HG02852 (cell line): ENCODE measurements around the gene COX7A2L.
"Not testable (repeated sequence)": the region's sequence is repeated elsewhere in the genome, so short reads cannot be mapped to it uniquely, and the experiment has no call there.

ENCODE experiments used
- ATAC-seq: cut with Tn5 transposase; IDR thresholded peaks from one replicate; pipeline ENCODE4 v1.9.1; 2021; ENCODE audit warnings: mild to moderate bottlenecking, moderate library complexity; ENCODE audit not compliant: unreplicated experiment

COX7A2L gene

GRCh38 chr2:42340045-42340937 lies 20.7 kb downstream of the COX7A2L start:
- no peak for ATAC-seq

DNA sequence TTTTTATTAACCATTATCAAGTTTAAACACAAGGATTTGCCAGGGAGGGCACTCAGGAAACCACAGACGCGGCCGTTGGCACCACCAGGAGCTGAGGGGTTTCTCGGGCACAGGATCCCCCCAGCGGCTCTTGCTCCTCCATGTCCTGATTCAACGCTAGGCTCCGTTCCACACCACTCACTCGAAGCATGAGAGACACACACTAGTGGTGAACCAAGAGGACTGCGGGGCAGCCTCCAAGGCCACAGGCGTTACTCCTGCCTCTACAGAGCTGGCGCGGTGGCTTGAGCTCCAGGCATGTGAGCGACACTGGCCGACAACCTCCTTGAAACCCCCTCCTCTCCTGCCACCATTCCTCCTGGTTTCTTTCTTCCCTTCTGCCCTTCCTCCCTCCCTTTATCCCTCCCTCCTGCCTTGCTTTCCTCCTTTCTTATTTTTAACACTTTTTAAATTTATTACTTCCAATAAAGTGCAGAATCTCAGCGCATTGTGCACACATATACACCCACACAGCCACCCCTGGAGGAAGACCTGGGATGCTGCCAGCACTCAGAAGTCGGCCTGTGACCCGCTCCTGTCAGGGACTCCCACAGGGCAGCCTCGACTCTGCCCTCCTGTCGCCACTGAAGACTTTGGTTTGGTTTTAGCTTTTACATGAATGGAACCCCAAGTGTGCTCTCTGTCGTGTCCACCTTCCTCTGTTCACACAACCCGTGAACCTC lies 21.7 kb downstream of the COX7A2L start:
- no peak for ATAC-seq

GRCh38 chr2:42338567-42339190 lies 22.3 kb downstream of the COX7A2L start:
- ATAC-seq, result no peak

DNA sequence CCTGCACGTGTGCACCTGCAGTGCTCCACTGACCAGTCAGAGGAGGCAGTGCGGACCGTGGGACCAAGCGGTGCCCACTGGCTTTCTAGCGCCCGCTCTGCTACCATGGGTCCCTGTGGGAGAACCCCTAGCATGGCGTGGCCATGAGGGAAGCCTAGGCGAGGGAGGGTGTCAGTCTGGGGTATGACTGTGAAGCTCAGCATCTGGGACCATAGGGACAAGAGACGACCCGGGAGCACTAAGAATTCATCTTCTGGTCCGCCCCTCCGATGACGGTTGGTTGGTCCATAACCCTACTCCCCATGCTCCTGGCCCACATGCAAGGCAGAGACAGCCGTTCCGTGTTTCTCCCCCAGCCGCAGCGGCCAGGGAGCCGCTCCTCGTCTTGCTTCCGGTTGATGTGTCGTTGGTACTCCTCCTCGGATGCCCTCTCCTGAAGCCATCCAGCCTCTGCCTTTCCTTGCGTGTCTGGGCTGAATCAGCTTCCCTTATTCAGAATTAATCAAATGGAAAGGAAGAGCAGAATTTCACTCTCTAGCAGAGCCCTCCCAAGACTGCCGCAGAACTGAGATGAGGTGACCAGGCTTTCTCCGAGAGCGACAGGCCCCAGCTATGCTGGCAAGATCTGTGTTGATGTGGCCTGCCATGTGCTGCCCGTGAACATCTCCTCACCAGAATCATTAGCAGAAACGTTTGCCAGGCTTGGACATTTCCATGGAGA lies 23.0 kb downstream of the COX7A2L start:
- no peak for ATAC-seq

GRCh38 chr2:42337356-42337820 lies 23.6 kb downstream of the COX7A2L start:
- ATAC-seq, result no peak

- ATAC-seq, result no peak
Observed at GRCh38 chr2:42336361-42336965, 24.6 kb downstream of the COX7A2L start.

DNA sequence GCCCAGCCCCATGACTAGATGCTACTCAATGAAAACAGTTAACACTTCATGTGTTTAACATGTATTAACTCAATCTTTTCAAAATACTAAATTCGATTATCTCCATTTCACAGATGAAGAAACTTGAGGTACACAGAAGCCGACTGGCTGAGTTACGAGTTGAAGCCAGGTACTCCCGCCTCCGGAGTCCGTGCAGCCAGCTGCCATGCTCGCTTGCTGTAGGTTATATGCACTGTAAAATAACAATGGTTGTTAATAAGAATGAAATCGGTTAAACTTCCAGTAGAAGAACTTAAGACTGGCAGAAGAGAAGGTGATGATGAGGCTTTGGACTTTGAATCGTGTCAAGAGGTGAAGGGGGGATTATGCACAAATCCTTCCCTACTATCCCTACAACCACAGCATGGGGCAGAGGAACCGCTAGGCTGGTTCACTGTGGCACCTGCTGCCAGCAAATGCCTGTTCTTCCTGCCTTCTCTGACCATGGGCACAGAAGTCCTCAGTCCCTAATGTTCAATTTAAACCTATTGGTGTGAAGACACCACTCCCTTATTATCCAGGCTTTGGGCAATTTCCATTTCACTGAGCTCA lies 25.4 kb downstream of the COX7A2L start:
- no peak for ATAC-seq

GRCh38 chr2:42334865-42335264 lies 26.2 kb downstream of the COX7A2L start:
- ATAC-seq, result not testable (repeated sequence)

DNA sequence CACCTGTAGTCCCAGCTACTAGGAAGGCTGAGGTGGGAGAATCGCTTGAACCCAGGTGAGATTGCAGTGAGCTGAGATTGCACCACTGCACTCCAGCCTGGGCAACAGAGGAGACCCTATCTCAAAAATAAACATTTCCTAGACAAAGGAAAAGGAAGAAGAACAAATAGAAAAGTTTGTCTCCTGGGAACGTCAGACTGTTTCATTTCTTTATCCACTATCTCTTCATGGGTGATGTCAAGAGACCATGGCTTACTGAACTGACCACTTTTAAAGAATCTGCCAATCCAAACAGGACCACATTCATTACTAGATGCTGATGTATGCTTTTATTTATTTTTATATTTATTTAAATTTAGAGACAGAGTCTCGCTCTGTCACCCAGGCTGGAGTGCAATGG lies 26.8 kb downstream of the COX7A2L start:
- ATAC-seq, result no peak

- no peak for ATAC-seq
Observed at GRCh38 chr2:42333579-42333978, 27.4 kb downstream of the COX7A2L start.

GRCh38 chr2:42332575-42332974 lies 28.4 kb downstream of the COX7A2L start:
- ATAC-seq, result no peak

DNA sequence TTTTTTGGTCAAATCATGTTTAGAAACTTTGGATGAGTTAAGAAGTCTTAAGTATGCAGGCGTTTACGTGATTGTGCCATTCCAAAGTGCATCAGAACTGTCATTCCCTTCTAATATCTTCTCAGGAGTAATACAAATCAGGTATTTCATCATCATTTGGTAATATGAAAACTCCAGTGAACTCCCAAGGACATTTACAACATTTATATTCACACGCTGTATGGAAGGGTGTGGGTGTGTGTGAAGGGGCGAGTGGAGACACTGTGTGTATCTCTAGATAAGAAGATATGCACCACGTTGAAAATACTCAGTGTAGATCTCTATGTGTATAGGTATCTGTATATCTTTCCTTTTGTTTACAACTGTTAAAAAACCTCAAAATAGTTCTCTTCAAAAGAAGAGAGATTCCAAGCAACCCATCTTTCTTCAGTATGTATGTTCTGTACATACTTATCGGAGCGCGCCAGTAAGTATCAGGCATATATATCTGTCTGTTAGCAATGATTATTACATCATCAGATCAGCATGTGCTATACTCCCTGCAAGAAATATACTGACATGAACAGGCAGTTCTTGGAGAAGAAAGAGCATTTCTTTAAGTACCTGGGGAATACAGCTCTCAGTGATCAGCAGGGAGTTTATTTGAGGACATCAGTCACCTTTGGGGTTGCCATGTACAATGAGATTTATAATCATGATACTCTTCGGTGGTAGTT lies 29.3 kb downstream of the COX7A2L start:
- no peak for ATAC-seq

GRCh38 chr2:42329736-42330135 lies 31.3 kb downstream of the COX7A2L start:
- no peak for ATAC-seq

DNA sequence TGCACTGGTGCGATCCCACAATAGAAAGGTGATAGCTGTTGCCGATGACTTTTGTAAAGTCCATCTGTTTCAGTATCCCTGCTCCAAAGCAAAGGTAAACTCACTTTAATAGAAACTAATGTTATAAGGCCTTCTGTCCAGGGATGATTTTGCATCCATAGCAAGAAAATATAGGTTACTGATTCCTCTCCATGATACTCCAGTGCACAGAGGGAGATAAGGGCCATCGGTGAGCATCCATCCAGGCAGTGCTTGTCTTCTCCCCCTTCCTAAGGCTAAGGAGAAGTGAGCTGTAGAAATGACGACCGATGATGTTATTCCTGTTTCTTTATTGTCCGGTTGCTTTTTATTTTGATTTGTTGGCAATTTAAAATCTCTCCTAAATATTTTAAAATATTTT lies 32.1 kb downstream of the COX7A2L start:
- ATAC-seq, result no peak

- no peak for ATAC-seq
Observed at GRCh38 chr2:42328148-42328833, 32.7 kb downstream of the COX7A2L start.

DNA sequence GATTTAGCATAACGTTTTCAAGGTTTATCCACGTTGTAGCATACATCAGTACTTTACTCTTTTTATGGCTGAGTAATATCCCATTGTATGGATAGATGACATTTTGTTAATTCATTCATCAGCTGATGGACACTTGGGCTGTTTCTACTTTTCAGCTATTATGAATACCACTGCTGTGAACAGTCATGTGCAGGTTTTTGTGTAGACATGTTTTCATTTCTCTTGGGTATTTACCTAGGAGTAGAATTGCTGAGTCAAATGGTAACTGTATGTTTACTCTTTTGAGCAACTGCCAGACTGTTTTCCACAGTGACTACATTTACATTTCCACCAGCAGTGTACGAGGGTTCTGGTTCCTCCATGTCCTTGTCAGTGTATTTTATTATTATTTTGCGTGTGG lies 33.9 kb downstream of the COX7A2L start:
- no peak for ATAC-seq

GRCh38 chr2:42325609-42326008 lies 35.4 kb downstream of the COX7A2L start:
- no peak for ATAC-seq

DNA sequence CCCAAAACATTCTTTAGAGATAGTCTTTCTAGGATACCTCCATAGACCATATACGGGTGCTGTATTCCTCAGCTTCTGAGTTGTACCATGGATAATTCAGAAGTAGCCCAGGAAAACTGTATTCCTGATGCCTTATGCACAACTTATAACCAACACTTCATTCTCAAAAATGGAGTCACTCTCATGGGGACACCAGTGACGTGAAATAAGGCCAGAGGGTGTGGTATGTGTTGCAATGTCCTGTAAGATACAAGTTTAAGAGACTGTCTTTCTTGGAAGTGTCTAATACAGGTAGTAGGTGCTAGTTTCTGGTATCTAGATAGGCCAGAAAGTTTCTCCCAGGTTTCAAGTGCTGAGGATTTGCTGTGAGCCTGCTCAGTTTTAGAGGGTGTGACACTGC lies 36.1 kb downstream of the COX7A2L start:
- ATAC-seq, result no peak

- no peak for ATAC-seq
Observed at GRCh38 chr2:42324244-42324643, 36.8 kb downstream of the COX7A2L start.
